HepG2 (cell line): ENCODE data around the gene PKP3. TPM values are rescaled to one million over a fixed set of nuclear protein-coding genes. Genes with fewer than 3 reads are reported as not detected.

Experiments used
- ATAD3A ChIP-seq: sonication (generic); formaldehyde crosslinking; IDR thresholded peaks from 2 replicates; pipeline ENCODE4 v1.4.0; 2020; ENCODE audit warnings: missing genetic modification reagents
- ATF7-NPFF ChIP-seq: sonication (generic); formaldehyde crosslinking; IDR thresholded peaks from 2 replicates; pipeline ENCODE4 v1.8.1; 2023; ENCODE audit warnings: mild to moderate bottlenecking, low read depth, missing genetic modification reagents, moderate library complexity
- DNMT1 ChIP-seq: sonication (generic); formaldehyde crosslinking; IDR thresholded peaks from 2 replicates; pipeline ENCODE4 v1.5.1; 2020; ENCODE audit warnings: mild to moderate bottlenecking, missing genetic modification reagents
- GABPB1 ChIP-seq: IDR thresholded peaks from 2 replicates; pipeline ENCODE4 v1.6.1; 2016; ENCODE audit warnings: mild to moderate bottlenecking, missing genetic modification reagents, moderate library complexity, missing compliant biosample characterization
- GATAD2A ChIP-seq: IDR thresholded peaks from 2 replicates; pipeline ENCODE4 v1.6.1; 2016
- GPN1 ChIP-seq: sonication (generic); formaldehyde crosslinking; IDR thresholded peaks from 2 replicates; pipeline ENCODE4 v1.5.1; 2020; ENCODE audit warnings: missing genetic modification reagents, borderline replicate concordance
- GRHL1 ChIP-seq: sonication (generic); formaldehyde crosslinking; conservative IDR thresholded peaks from 2 replicates; pipeline ENCODE4 v1.8.0; 2022; ENCODE audit warnings: missing genetic modification reagents
- KLF15 ChIP-seq: sonication (generic); formaldehyde crosslinking; IDR thresholded peaks from 2 replicates; pipeline ENCODE4 v1.8.1; 2023; ENCODE audit warnings: borderline replicate concordance, mild to moderate bottlenecking, inconsistent platforms, missing genetic modification reagents, mixed read lengths
- NRL ChIP-seq: sonication (generic); formaldehyde crosslinking; IDR thresholded peaks from 2 replicates; pipeline ENCODE4 v1.5.0; 2020; ENCODE audit warnings: missing genetic modification reagents, mild to moderate bottlenecking, moderate library complexity, borderline replicate concordance
- RXRA ChIP-seq: sonication (generic); formaldehyde crosslinking; IDR thresholded peaks from 2 replicates; pipeline ENCODE4 v1.5.1; 2020; ENCODE audit warnings: missing genetic modification reagents
- SIX1 ChIP-seq: sonication (generic); formaldehyde crosslinking; IDR thresholded peaks from 2 replicates; pipeline ENCODE4 v1.4.0; 2020; ENCODE audit warnings: missing genetic modification reagents, borderline replicate concordance
- SMAD3 ChIP-seq: sonication (generic); formaldehyde crosslinking; IDR thresholded peaks from 2 replicates; pipeline ENCODE4 v1.4.0; 2020; ENCODE audit warnings: missing genetic modification reagents
- ZBTB25 ChIP-seq: IDR thresholded peaks from 2 replicates; pipeline ENCODE4 v1.6.1; 2018; ENCODE audit warnings: missing genetic modification reagents
- ZBTB7A ChIP-seq: sonication (generic); formaldehyde crosslinking; IDR thresholded peaks from 2 replicates; pipeline ENCODE4 v1.8.0; 2022; ENCODE audit warnings: mild to moderate bottlenecking, missing genetic modification reagents
- ZNF609 ChIP-seq: sonication (generic); formaldehyde crosslinking; IDR thresholded peaks from 2 replicates; pipeline ENCODE4 v1.4.0; 2020; ENCODE audit warnings: mild to moderate bottlenecking, missing genetic modification reagents, borderline replicate concordance
- ZNF691 ChIP-seq: sonication (generic); formaldehyde crosslinking; IDR thresholded peaks from 2 replicates; pipeline ENCODE4 v1.4.0; 2020; ENCODE audit warnings: missing genetic modification reagents, low read depth, mild to moderate bottlenecking, borderline replicate concordance
- ZSCAN21 ChIP-seq: sonication (generic); formaldehyde crosslinking; IDR thresholded peaks from 2 replicates; pipeline ENCODE4 v1.8.0; 2022; ENCODE audit warnings: mild to moderate bottlenecking, missing genetic modification reagents, moderate library complexity, borderline replicate concordance
- polyA plus RNA-seq, 8 experiments: library from polyadenylated mRNA; depleted of rRNA in 3 of 8; stranded (reverse) in 7 of 8; unstranded in 1 of 8; fragments of >200 nt; fragmentation: Illumina TruSeq in 4 of 8; extraction: Trizol in 4 of 8; gene quantifications; 2 replicates each; pipeline versions ENCODE4 v1.2.1 to v1.2.3, GENCODE V29; 2011 to 2016; ENCODE audit warnings: low read depth in 4 of 8, missing spikeins in 1 of 8, mixed read lengths in 1 of 8; ENCODE audit not compliant: insufficient read depth in 1 of 8
- total RNA-seq, 5 experiments: library from RNA; depleted of rRNA; stranded (reverse); fragments of >200 nt; fragmentation: Illumina TruSeq; extraction: Trizol; gene quantifications; 2 replicates each; pipeline ENCODE4 v1.2.3, GENCODE V29; 2016; ENCODE audit warnings: low read depth in 1 of 5

PKP3 gene
- total and polyA plus RNA-seq, 2 of the 13 experiments (the other 11 are each of a cell fraction or from before 2014, with no cell fraction given) = 18.0 to 28.7 TPM

- TF ChIP-seq ZNF609 = peak; percentile 73; the same call in 1 of the 2 replicates
- TF ChIP-seq GRHL1 (CRISPR knock-in tag) = no peak
- no peak for TF ChIP-seq KLF15
- peak; percentile 30; the same call in 1 of the 2 replicates for TF ChIP-seq DNMT1 (CRISPR knock-in tag)
- TF ChIP-seq NRL (CRISPR knock-in tag) = peak; percentile 50; the same call in 1 of the 2 replicates
- TF ChIP-seq GABPB1 = peak; percentile 86
- TF ChIP-seq ZBTB7A (CRISPR knock-in tag) = peak; percentile 100
- TF ChIP-seq GPN1 (CRISPR knock-in tag) = no peak
- TF ChIP-seq ATF7-NPFF (CRISPR knock-in tag) = peak; percentile 56; the same call in 1 of the 2 replicates
- 0 out of 2 replicates have a peak, but pooled peaks have one; percentile 7 for TF ChIP-seq SIX1 (CRISPR knock-in tag)
- TF ChIP-seq ZBTB25 (CRISPR knock-in tag) = 0 out of 2 replicates have a peak, but pooled peaks have one; percentile 28
- peak; percentile 52; the same call in 1 of the 2 replicates for TF ChIP-seq ZSCAN21 (CRISPR knock-in tag)
- TF ChIP-seq ZNF691 = peak; percentile 38
- TF ChIP-seq ATAD3A (CRISPR knock-in tag) = peak; percentile 75; the same call in 1 of the 2 replicates
- peak; percentile 68 for TF ChIP-seq RXRA (CRISPR knock-in tag)
- peak; percentile 80 for TF ChIP-seq SMAD3 (CRISPR knock-in tag)
- TF ChIP-seq GATAD2A (CRISPR knock-in tag) = peak; percentile 74
Observed at GRCh38 chr11:355581-356458, 38.2 kb upstream of the PKP3 start (continued).
